Upper lobe of left lung (tissue), 6 donors: ENCODE data around the gene APBA1. TPM values are rescaled to one million over a fixed set of nuclear protein-coding genes. Genes with fewer than 3 reads are reported as not detected.

ENCODE experiments used
- ATAC-seq, 2 donors: fragments of 200-7000 bp; cut with Tn5 transposase; one replicate each; pipeline ENCODE4 v1.9.1; 2022; ENCODE audit warnings: mild to moderate bottlenecking in 2 of 2, moderate library complexity in 2 of 2; ENCODE audit not compliant: low FRiP score in 2 of 2
- DNase-seq, 2 donors: peaks; one replicate each; pipeline ENCODE4 v3.0.0-alpha.2; 2019 to 2020
- H3K27ac ChIP-seq, 4 donors: fragments of 200-600 bp; sonication (generic); one replicate each; pipeline ENCODE4 v1.5.1; 2016 to 2019
- H3K27me3 ChIP-seq, 4 donors: fragments of 200-600 bp; sonication (generic); one replicate each; pipeline ENCODE4 v1.5.1; 2017 to 2019
- H3K36me3 ChIP-seq, 4 donors: fragments of 200-600 bp; sonication (generic); one replicate each; pipeline ENCODE4 v1.5.1; 2016 to 2019
- H3K4me1 ChIP-seq, 4 donors: fragments of 200-600 bp; sonication (generic); one replicate each; pipeline ENCODE4 v1.5.1; 2018 to 2019
- H3K4me3 ChIP-seq, 4 donors: fragments of 200-600 bp; sonication (generic); one replicate each; pipeline ENCODE4 v1.5.1; 2017 to 2019; ENCODE audit warnings: mild to moderate bottlenecking in 2 of 4, moderate library complexity in 1 of 4
- H3K9me3 ChIP-seq, 4 donors: fragments of 200-600 bp; sonication (generic); one replicate each; pipeline ENCODE4 v1.5.1; 2018 to 2019
- CTCF ChIP-seq, 6 experiments: fragments of 450-650 bp in 4 of 6; fragments of 200-600 bp in 2 of 6; sonication (generic) in 2 of 6; IDR thresholded peaks; one replicate each; pipeline ENCODE4 v1.5.1; 2016 to 2019; ENCODE audit warnings: antibody characterized with exemption in 6 of 6
- EP300 ChIP-seq, 4 donors: sonication (generic); formaldehyde crosslinking; IDR thresholded peaks; one replicate each; pipeline ENCODE4 v1.5.1; 2017; ENCODE audit warnings: antibody characterized with exemption in 4 of 4, control low read depth in 2 of 4
- POLR2A ChIP-seq, 4 donors: fragments of 450-650 bp; IDR thresholded peaks; one replicate each; pipeline ENCODE4 v1.5.1; 2016 to 2017; ENCODE audit warnings: antibody characterized with exemption in 4 of 4, mild to moderate bottlenecking in 2 of 4
- POLR2AphosphoS5 ChIP-seq, 2 donors: sonication (generic); formaldehyde crosslinking; IDR thresholded peaks; one replicate each; pipeline ENCODE4 v1.5.1; 2017; ENCODE audit warnings: antibody characterized with exemption in 2 of 2
- WGBS, 2 donors: methylation state at CpG; one replicate each; pipeline ENCODE4 v1.1.5; 2017 to 2018; 5-methylcytosine and 5-hydroxymethylcytosine counted together
- total RNA-seq, 6 donors: library from RNA; depleted of rRNA in 4 of 6; stranded (reverse); fragments of >200 nt in 4 of 6; gene quantifications; one replicate each; pipeline versions ENCODE4 v1.1.0 to v1.2.1, GENCODE V29; 2016 to 2021
- donor health status: DM: no; HTN: no; CAD: no; lungs with moderate emphysema.
- donor health status: DM: no; HTN: yes; CAD: no; lungs with severe emphysema.

APBA1 gene
- total RNA-seq, 6 donors from 2014 or later, result 2.1 to 5.4 (median 4.0) TPM

- H3K4me1 ChIP-seq, result peaks cover 0 to 5% (median 0%) of the 10 kb centered on the region in 4 donors
- no peaks in the 10 kb centered on the region for H3K36me3 ChIP-seq
- no peak for ATAC-seq
- TF ChIP-seq POLR2AphosphoS5 (IDR thresholded peaks at IDR 0.05) (no peak), POLR2A (IDR thresholded peaks at IDR 0.05) (no peak), CTCF (IDR thresholded peaks at IDR 0.05) (no peak), EP300 (IDR thresholded peaks at IDR 0.05) (no peak)
- H3K9me3 ChIP-seq, result no peaks in the 10 kb centered on the region
- no peak for DNase-seq
- H3K4me3 ChIP-seq, result no peak overlapping the region
- WGBS, 2 donors, result 68 to 71% methylated on average over 4 of the region's 4 CpGs
- H3K27ac ChIP-seq, result no peak overlapping the region
- H3K27me3 ChIP-seq, result no peaks in the 10 kb centered on the region
Measured at GRCh38 chr9:69502671-69503301, 169.4 kb downstream of the APBA1 start.

GRCh38 chr9:69500896-69501295 is 171.3 kb downstream of the APBA1 start:
- Histone ChIP-seq H3K36me3 (no peaks in the 10 kb centered on the region), H3K27me3 (no peaks in the 10 kb centered on the region), H3K9me3 (no peaks in the 10 kb centered on the region), H3K4me1 (peaks cover 0 to 5% (median 0%) of the 10 kb centered on the region in 4 donors), H3K27ac (no peak overlapping the region), H3K4me3 (no peak overlapping the region)
- no peak for DNase-seq
- no peak for ATAC-seq
- TF ChIP-seq CTCF (IDR thresholded peaks at IDR 0.05) (no peak), POLR2AphosphoS5 (IDR thresholded peaks at IDR 0.05) (no peak), EP300 (IDR thresholded peaks at IDR 0.05) (no peak), POLR2A (IDR thresholded peaks at IDR 0.05) (no peak)
- 69 to 71% methylated on average over 6 of the region's 6 CpGs for WGBS, 2 donors

GRCh38 chr9:69499959-69500358 is 172.2 kb downstream of the APBA1 start:
- TF ChIP-seq POLR2AphosphoS5 (IDR thresholded peaks at IDR 0.05) (no peak), POLR2A (IDR thresholded peaks at IDR 0.05) (no peak), CTCF (IDR thresholded peaks at IDR 0.05) (no peak), EP300 (IDR thresholded peaks at IDR 0.05) (no peak)
- H3K9me3 ChIP-seq, result no peaks in the 10 kb centered on the region
- H3K27me3 ChIP-seq, result no peaks in the 10 kb centered on the region
- peaks cover 0 to 5% (median 0%) of the 10 kb centered on the region in 4 donors for H3K4me1 ChIP-seq
- no peak overlapping the region for H3K27ac ChIP-seq
- no peaks in the 10 kb centered on the region for H3K36me3 ChIP-seq
- no peak overlapping the region for H3K4me3 ChIP-seq
- 80 to 82% methylated on average over 4 of the region's 4 CpGs for WGBS, 2 donors
- no peak for DNase-seq
- ATAC-seq, result no peak

GRCh38 chr9:69499407-69499806 is 172.8 kb downstream of the APBA1 start:
- Histone ChIP-seq H3K27me3 (no peaks in the 10 kb centered on the region), H3K36me3 (no peaks in the 10 kb centered on the region), H3K9me3 (no peaks in the 10 kb centered on the region), H3K4me1 (peaks cover 0 to 5% (median 0%) of the 10 kb centered on the region in 4 donors), H3K27ac (no peak overlapping the region), H3K4me3 (no peak overlapping the region)
- DNase-seq (no peak), ATAC-seq (no peak)
- no peak for TF ChIP-seq POLR2A (IDR thresholded peaks at IDR 0.05)
- TF ChIP-seq EP300 (IDR thresholded peaks at IDR 0.05), result no peak
- no peak for TF ChIP-seq CTCF (IDR thresholded peaks at IDR 0.05)
- TF ChIP-seq POLR2AphosphoS5 (IDR thresholded peaks at IDR 0.05), result no peak
- WGBS, 2 donors, result 49 to 58% methylated on average over 6 of the region's 6 CpGs

GRCh38 chr9:69498470-69498869 is 173.7 kb downstream of the APBA1 start:
- Histone ChIP-seq H3K36me3 (no peaks in the 10 kb centered on the region), H3K4me1 (peaks cover 0 to 5% (median 0%) of the 10 kb centered on the region in 4 donors), H3K27me3 (no peaks in the 10 kb centered on the region), H3K27ac (no peak overlapping the region), H3K4me3 (no peak overlapping the region), H3K9me3 (no peaks in the 10 kb centered on the region)
- ATAC-seq (no peak), DNase-seq (no peak)
- TF ChIP-seq EP300 (IDR thresholded peaks at IDR 0.05) (no peak), POLR2A (IDR thresholded peaks at IDR 0.05) (no peak), POLR2AphosphoS5 (IDR thresholded peaks at IDR 0.05) (no peak), CTCF (IDR thresholded peaks at IDR 0.05) (no peak)
- 74 to 84% methylated on average over 3 of the region's 3 CpGs for WGBS, 2 donors
